Amniotic stem cell (primary cell): ENCODE measurements around the gene CDK5RAP2.

Experiments
- DNase-seq: peaks from one replicate; lab custom pipeline; 2025; lab: John Stamatoyannopoulos, UW

CDK5RAP2 gene

GRCh38 chr9:120402741-120403542 lies 177.0 kb downstream of the CDK5RAP2 start:
- DNase-seq = peak; percentile 50

DNA sequence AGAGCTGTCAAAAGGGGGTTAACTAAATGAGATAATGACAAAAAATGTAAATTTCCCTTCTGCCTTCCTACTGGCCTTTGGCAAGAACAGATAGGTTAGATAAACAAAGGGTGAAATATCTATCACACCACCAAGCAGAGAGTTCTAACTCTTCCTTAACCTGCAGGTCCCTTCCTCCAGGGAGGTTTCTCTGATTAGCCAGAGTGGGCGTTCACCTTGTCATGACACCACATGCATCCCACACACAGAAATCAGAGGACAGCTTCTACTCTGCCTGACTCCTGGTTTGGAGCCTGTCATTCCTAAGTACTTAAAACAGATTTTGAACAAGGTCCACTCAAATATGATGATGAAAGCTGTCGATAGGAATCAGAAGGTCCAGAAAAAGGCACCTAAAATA lies 180.0 kb downstream of the CDK5RAP2 start:
- DNase-seq = no peak

DNA sequence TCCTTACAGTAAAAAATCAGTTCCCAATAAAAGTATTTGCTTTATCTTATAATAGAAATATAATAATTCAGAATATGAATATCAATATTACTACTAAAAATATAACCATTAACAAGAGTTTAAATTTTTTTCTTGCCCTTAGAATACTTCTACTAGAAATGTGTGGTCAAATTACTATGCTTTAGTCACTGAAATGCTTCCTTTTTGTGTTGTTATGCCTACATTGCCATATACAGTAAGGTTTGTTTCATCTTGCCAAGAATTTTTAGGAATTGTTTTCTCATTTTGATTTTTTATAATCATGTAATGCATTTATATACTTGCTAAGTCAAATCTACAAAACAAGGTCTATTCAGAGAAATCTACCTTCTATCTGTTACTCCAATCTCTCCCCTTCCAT lies 181.7 kb downstream of the CDK5RAP2 start:
- DNase-seq = no peak

GRCh38 chr9:120397453-120397852 lies 182.5 kb downstream of the CDK5RAP2 start:
- no peak for DNase-seq

DNA sequence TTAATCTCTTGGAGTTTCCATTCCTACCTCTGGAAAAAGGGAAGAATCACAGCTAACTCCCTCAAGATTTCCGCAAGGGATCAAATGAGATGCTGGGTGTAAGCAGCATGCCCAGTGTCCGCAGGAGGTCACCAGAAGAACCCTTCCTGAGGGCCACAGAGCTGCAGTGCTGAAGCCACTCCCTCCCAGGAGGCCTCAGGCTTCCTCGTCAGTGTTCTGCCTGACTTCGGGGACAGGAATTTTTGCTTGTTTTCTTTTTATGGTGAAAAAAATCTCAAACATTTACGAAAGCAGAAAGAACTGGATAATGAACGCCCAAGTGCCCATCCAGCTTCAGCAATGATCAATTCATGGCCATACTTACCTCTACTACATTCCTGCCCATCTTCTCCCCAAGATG lies 183.0 kb downstream of the CDK5RAP2 start:
- no peak for DNase-seq

- no peak for DNase-seq
Observed at GRCh38 chr9:120396418-120396817, 183.5 kb downstream of the CDK5RAP2 start.

DNA sequence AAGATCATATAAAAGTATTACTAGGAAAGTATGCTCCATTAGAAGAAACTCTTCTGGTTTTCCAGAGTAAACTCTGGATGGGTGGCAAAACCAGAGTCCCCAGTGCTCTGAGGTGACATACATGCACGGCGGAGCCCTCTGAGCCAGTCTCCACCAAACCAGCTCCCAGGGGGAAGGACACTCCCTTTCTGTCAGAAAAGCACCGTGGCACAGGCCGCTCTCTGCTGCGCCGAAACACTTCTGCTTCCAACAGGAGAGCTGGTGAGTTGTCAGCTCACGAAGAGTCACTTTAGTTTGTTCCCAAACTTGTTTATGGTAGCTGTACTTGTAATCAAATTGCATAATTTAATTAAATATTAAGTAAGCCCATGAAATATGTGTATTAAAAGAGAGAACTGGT lies 184.6 kb downstream of the CDK5RAP2 start:
- DNase-seq = no peak

DNA sequence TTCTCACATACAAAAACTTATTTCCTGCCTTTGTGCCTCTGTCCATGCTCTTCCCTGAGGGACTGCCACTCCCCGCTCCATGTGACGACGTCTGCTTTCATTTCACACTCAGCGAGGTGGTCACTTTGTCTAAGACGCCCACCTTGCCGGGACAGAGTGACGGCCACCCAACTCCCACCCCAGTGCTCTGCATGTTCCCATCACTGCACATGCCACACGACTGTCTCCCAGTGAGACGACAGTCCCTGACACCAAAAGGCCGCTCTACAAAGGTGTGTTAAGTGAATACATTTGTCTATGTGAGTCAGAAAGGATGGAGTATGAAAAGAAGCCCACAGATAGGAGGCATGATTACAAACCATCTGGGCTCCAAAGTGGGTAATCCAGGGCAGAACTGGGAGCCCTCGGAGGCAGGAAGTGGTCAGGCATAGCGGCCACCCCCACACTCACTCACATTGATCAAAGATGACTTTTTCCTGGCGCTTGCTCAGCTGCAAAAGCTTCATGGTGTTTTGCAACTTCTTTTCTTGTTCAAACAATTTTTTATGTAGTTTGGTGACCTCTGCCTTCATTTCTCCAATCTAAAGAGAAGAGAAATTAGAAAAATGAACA lies 185.8 kb downstream of the CDK5RAP2 start:
- DNase-seq = peak; percentile 72

DNA sequence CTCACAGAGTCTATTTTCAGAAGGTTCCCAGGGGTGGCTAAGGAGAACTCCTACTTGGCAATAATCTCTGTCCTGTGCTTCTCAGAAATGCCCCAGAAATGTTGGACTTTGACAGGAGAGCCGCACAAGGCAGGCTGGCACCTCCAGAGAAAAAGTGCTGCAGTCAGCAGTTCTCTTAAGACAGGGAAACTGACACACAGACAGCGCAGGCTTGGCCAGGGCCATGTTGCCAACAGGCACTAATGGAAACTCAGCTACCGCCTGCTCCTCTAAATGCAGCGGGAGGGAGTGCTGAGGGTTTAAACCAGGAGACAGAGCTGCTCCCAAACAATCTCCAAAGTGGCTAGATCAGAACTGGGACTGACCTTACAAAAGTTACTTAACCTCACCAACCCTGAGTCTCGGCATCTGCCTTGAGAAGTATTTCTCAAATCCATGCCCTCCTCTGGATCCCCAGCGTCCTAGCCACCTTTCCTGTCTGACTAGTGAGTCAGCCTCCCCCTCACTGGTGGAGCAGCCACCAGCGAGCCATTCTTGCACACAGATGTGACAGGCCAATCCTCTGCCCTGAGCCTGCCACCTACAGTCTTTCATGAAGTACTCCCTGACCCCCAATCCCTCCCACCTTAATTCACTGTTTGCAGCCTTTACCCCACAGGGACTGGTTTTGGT lies 186.4 kb downstream of the CDK5RAP2 start:
- DNase-seq = no peak

DNA sequence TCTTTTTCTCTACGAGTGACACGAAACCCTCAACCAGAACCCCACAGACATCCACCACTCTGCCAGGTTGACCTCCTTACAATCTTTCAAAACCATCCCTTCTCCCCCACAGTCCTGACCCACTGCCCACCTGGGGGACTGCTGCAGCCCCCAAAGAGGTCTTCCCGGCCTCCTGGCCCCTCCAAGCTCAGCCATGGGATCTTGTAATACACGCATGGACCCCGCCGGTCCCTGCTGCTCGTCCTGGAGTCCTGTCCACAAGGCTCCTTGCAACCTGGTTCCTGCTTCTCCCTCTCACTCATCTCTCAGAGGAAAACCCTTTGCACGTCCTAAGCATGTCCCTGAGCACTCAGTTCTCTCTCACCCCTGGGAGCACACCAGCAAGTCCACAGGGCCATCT lies 187.3 kb downstream of the CDK5RAP2 start:
- no peak for DNase-seq

DNA sequence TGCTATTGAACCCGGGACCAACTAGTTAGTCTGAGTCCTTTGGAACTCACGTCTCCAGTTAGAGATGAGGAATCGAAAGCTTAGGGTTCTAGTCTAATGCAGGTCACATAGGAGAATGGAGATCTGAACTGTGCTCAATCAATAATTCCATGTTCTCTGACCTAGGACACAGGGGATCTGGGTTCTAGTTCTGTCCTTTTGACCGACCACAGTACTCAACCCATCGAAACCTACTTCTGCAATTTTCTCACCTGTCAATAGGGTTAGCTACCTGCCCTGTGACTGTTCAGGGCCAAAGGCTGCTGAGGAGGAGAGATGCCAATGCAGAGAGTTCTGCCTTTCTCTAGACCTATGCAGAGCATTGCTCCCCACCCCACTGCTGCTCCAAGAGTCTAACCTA lies 187.7 kb downstream of the CDK5RAP2 start:
- DNase-seq = no peak

DNA sequence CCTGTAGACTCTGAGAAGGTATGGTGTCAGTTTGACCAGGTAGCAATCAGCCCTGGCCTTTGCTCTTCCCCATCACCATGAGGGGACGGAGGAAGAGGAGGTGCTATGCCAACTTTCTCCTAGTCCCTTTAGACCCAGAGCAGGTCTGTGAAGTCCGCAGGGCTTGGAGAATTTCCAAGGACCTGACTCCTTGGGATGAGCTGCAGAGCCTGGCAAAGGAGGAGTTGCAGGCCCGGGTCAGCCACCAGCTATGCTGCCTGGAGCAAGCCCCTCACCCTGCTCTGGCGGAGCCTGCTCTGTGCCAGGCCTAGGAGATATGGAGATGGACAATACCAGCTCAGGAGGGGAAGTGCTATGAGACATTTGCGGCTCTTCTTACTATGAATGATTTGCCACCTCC lies 188.3 kb downstream of the CDK5RAP2 start:
- DNase-seq = no peak

- DNase-seq = no peak
Observed at GRCh38 chr9:120390637-120391190, 189.3 kb downstream of the CDK5RAP2 start.

GRCh38 chr9:120389867-120390266 lies 190.1 kb downstream of the CDK5RAP2 start:
- DNase-seq = no peak

GRCh38 chr9:120389300-120389699 lies 190.7 kb downstream of the CDK5RAP2 start:
- no peak for DNase-seq

- DNase-seq = no peak
Observed at GRCh38 chr9:120388003-120388855, 191.7 kb downstream of the CDK5RAP2 start.

GRCh38 chr9:120387257-120388002 lies 192.5 kb downstream of the CDK5RAP2 start:
- no peak for DNase-seq

DNA sequence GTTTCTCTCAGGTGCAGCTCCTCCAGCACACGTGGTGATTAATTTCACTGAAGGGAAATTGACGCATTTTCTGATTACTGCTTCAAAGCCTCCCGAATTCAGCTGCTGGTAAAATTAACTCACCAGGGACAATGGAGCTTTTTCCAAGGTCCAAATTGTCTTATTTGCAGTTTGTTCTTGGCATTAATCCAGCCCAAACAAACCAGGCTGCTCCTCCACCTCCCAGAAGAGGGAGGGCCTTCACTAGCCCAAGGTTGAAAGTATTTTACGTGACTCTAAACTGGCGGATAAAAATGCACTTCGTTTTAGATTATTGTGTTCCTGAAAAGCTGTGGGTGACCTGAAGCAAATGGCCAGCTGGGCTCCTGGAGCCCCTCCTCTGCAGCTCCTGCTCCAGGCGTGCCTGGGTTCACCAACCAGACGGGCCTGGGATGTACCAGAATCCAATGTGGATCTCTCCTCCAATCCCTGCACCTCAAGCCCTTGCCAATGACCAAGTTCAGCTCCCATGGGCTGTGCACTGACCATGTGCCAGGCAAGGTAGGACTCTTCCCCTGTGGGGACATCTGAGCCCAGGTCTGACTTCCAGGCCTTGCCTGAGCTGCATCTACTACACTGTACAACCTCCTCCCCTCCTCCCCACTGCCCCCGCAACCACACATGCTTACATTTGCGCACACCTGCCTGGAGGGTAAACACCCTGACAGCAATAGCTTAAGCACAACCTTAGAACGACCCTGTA lies 193.4 kb downstream of the CDK5RAP2 start:
- no peak for DNase-seq

DNA sequence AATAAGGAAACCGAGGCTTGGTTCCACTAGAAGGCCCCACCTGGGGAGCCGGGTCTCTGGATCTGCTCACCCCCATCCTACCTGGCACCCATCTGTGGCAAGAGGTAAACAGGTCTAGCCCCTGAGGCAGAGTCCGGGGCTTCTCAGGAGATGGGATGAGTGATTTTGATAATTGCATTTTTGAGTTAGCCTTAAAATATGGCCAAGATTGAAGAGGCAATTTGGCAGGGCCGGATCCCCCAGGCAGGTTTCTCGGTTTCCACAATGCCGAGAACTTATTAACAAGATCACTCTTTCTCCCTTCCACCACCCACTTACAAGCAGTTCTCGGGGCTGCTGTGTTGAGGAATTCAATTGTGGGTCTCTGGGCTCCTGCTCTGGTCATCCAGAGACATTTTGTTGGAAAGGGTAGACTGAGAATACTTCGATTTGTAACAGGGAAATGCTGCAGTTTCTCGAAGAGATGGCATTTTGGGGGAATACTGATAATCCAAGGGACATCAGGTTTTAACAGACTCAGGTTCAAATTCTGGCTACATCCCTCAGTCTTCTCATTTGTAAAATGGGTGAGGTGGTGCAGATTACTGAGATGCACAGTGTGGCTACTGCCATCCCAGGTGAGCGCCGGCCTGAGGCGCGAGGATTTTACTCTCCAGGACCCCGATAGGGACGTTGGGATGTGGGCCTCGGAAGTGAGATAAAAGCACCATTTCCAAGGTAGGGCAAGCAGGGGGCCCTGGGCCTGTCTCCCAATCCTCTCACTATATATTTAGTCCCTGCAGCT lies 194.2 kb downstream of the CDK5RAP2 start:
- DNase-seq = no peak

DNA sequence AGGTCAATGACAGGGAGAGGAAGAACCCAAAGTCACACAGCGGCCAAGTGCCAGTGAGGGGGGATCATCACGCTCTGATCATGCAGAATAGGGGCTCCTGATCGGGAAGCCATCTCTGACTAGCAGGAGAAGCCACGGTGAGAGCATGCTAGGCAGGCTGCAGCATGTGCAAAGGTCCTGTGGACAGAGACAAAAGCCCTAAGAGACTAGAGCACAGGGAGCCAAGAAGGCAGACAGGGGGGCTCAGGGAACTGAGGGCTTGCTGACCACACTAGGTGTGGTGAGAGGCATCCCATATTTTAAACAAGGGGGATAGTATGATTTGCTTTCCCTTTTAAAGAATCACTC lies 195.1 kb downstream of the CDK5RAP2 start:
- no peak for DNase-seq
